ENCODE measurements around the gene MSTN.
"Not testable (repeated sequence)": the region's sequence is repeated elsewhere in the genome, so short reads cannot be mapped to it uniquely, and the experiment has no call there.

The MSTN gene

GRCh38 chr2:190062053-190062452, 476 bp downstream of the MSTN start:
- DNase-seq = no peak

DNA sequence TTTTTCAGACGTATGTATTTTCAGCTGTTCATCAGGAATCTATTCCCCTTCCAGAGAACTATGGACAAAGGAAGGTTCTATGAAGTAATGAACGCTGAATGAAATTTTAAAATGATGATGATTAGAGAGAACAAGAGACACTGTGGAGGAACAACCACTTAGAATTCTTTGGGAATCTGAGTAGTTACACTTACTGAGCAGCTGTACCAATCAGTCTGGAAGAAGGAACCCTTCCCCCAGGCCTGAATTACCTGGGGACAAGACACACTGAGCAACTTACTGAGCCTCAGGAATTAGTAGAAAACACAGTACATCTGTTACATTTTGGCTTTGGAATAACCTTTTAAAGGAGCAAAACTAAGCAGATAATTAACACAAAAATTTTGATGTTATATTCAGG, 1.9 kb downstream of the MSTN start:
- DNase-seq = no peak

GRCh38 chr2:190060019-190060418, 2.5 kb downstream of the MSTN start:
- no peak for DNase-seq

- DNase-seq = no peak
Observed at GRCh38 chr2:190053426-190053825, 9.1 kb downstream of the MSTN start.

DNA sequence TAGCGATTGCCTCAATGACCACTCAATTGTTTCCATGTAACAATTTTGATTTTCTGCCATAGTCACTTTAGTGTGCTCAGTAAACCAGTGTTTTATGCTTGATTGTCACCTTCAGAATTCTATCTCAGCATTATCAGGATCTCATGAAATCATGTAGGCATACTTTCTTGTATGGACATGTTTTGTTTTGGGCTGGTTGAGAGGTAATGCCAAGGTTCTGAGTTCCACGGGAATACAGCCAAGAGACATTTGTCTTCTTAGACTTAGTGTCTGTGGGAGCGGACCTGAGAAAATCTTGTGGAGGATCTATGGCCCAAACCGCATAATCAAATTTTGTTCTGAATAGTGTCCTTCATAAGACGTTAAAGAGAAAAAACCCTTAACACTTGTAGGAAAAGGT, 10.2 kb downstream of the MSTN start:
- DNase-seq = no peak

DNA sequence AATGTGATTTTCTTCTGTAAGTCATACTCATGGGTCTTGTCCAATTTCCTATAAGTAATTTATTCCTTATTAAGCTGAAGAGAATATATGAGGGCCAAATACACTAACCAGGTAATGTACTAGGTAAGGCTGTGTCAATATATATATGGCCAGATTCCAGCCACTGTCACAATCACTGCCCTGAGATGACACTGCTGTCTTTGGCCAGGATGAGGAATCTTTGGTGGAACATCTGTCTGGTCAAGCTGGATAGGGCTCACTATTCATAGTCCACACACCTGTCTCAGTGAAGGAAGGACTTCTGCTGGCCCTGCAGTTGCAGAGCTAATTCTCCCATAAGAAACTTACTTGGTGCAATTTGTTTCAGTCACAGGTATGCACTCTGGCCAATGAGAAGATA, 11.3 kb downstream of the MSTN start:
- no peak for DNase-seq

GRCh38 chr2:190050001-190050400, 12.5 kb downstream of the MSTN start:
- DNase-seq = no peak

- no peak for DNase-seq
Observed at GRCh38 chr2:190044866-190045265, 17.7 kb downstream of the MSTN start.

DNA sequence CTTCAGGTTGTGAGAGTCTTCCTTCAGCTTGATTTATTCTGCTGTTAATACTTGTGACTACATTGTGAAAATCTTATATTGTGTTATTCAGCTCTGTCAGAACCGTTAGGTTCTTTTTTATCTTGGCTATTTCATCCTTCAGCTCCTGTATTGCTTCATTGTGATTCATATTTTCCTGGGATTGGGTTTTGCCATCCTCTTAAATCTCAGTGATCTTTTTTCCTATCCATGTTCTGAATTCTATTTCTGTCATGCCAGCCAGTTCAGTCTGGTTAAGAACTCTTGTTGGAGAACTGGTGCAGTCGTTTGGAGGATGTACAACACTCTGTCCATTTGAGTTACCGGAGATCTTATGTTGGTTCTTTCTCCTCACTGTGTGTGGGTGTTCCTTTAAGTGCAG, 19.1 kb downstream of the MSTN start:
- no peak for DNase-seq

- DNase-seq = no peak
Observed at GRCh38 chr2:190036071-190036470, 26.5 kb downstream of the MSTN start.

DNA sequence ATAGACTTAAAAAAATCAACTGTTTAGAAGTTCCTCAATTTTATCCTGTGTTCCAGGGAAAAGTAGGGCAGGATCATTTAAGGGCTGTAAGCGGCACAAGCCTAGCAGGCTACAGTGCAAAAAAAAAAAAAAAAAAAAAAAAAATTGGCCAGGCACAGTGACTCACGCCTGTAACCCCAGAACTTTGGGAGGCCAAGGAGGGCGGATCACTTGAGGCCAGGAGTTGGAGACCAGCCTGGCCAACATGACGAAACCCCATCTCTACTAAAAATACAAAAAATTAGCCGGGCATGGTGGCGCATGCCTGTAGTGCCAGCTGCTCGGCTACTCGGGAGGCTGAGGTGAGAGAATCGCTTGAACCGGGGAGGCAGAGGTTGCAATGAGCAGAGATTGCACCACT, 28.1 kb downstream of the MSTN start:
- not testable (repeated sequence) for DNase-seq

GRCh38 chr2:190031969-190032618, 30.4 kb downstream of the MSTN start:
- DNase-seq = no peak

DNA sequence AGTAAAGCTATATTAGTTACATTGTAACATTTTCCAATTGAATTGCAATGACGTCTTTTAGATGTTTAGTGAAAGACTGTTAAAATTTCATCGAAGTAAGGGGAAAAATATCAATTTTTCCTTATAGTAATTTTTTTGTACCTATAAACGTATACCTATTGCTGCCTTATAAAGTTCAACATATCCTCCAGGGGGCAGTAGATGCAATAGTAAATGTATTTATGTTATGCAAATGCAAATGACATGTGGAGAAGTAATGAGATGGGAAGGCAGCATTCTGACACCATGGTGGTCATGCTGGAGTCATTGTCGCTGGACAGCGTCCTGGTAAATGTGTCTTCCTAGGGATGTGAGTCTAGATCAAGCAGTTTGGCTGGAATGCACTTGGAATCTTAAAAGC, 38.7 kb downstream of the MSTN start:
- DNase-seq = no peak

GRCh38 chr2:190020720-190021119, 41.8 kb downstream of the MSTN start:
- DNase-seq = no peak

- DNase-seq = no peak
Observed at GRCh38 chr2:190017837-190018236, 44.7 kb downstream of the MSTN start.

GRCh38 chr2:190015969-190016368, 46.6 kb downstream of the MSTN start:
- not testable (repeated sequence) for DNase-seq
